ENCODE results near the gene AOC2.
"Not testable (repeated sequence)": the region's sequence is repeated elsewhere in the genome, so short reads cannot be mapped to it uniquely, and the experiment has no call there.

GRCh38 chr17:42873932-42874695, 29.7 kb downstream of the AOC2 start:
- TF ChIP-seq FOXM1 (IDR thresholded peaks at IDR 0.05; ENCODE audit: low read depth); FOXM1 (CRISPR knock-in tag; IDR thresholded peaks at IDR 0.05; ENCODE audit: low read depth); POLR2AphosphoS5 (IDR thresholded peaks at IDR 0.05; ENCODE audit: control insufficient read depth, insufficient read depth, low read depth, low read length); JUND (IDR thresholded peaks at IDR 0.05; ENCODE audit: borderline replicate concordance, low read depth, low read length); JUND (tag; IDR thresholded peaks at IDR 0.05; ENCODE audit: borderline replicate concordance, low read depth, low read length); ZZZ3 (IDR thresholded peaks at IDR 0.05); TOE1 (IDR thresholded peaks at IDR 0.05; ENCODE audit: borderline replicate concordance); TOE1 (CRISPR knock-in tag; IDR thresholded peaks at IDR 0.05; ENCODE audit: borderline replicate concordance, low read depth); IFI16 (CRISPR knock-in tag; IDR thresholded peaks at IDR 0.05); SREBF2 (CRISPR knock-in tag; IDR thresholded peaks at IDR 0.05): not testable (repeated sequence)
